H9 (cell line): ENCODE results near the gene TBL1Y. TPM values are rescaled to one million over a fixed set of nuclear protein-coding genes. Genes with fewer than 3 reads are reported as not detected.

Experiments
- DNase-seq: peaks from one replicate; pipeline ENCODE4 v3.0.0-alpha.2; 2017
- H2AFZ ChIP-seq: one replicate; pipeline ENCODE4 v1.6.1; 2013; ENCODE audit warnings: mild to moderate bottlenecking, low read length, control low read depth, moderate library complexity
- H2AK5ac ChIP-seq: 2 replicates; pipeline ENCODE4 v1.6.1; 2013; ENCODE audit warnings: low read length, control low read depth, mixed read lengths; ENCODE audit not compliant: insufficient read length
- H2BK120ac ChIP-seq: one replicate; pipeline ENCODE4 v1.6.1; 2013; ENCODE audit warnings: low read depth, mild to moderate bottlenecking, low read length, control low read depth, inconsistent platforms; ENCODE audit not compliant: poor library complexity, severe bottlenecking
- H2BK12ac ChIP-seq: 2 replicates; pipeline ENCODE4 v1.6.1; 2013; ENCODE audit warnings: low read length, control low read depth, mixed read lengths, low read depth; ENCODE audit not compliant: insufficient read length
- H2BK15ac ChIP-seq: 2 replicates; pipeline ENCODE4 v1.6.1; 2013; ENCODE audit warnings: low read depth, low read length, control low read depth
- H2BK20ac ChIP-seq: one replicate; pipeline ENCODE4 v1.6.1; 2013; ENCODE audit warnings: low read depth, mild to moderate bottlenecking, low read length, control low read depth, inconsistent platforms; ENCODE audit not compliant: poor library complexity, severe bottlenecking
- H2BK5ac ChIP-seq: 2 replicates; pipeline ENCODE4 v1.6.1; 2013; ENCODE audit warnings: low read length, control low read depth, mixed read lengths; ENCODE audit not compliant: insufficient read length
- H3K14ac ChIP-seq: 2 replicates; pipeline ENCODE4 v1.6.1; 2013; ENCODE audit warnings: low read length, control low read depth; ENCODE audit not compliant: insufficient read depth
- H3K18ac ChIP-seq: 2 replicates; pipeline ENCODE4 v1.6.1; 2013; ENCODE audit warnings: low read depth, mild to moderate bottlenecking, mixed read lengths, low read length, control low read depth; ENCODE audit not compliant: insufficient read length
- H3K23ac ChIP-seq: 2 replicates; pipeline ENCODE4 v1.6.1; 2013; ENCODE audit warnings: low read length, control low read depth, mixed read lengths, low read depth; ENCODE audit not compliant: insufficient read length
- H3K23me2 ChIP-seq: 2 replicates; pipeline ENCODE4 v1.6.1; 2013; ENCODE audit warnings: low read depth, mild to moderate bottlenecking, mixed read lengths, low read length, control low read depth; ENCODE audit not compliant: insufficient read length, poor library complexity, severe bottlenecking
- H3K27ac ChIP-seq: 2 replicates; pipeline ENCODE4 v1.5.1; 2013; ENCODE audit warnings: low read length, control low read depth, mixed read lengths, low read depth; ENCODE audit not compliant: insufficient read length
- H3K27me3 ChIP-seq: 2 replicates; pipeline ENCODE4 v1.6.1; 2013; ENCODE audit warnings: low read length, control low read depth, inconsistent platforms; ENCODE audit not compliant: insufficient read depth
- H3K4ac ChIP-seq: 2 replicates; pipeline ENCODE4 v1.6.1; 2013; ENCODE audit warnings: low read depth, mild to moderate bottlenecking, control low read depth, inconsistent platforms, low read length, moderate library complexity
- H3K4me1 ChIP-seq: 2 replicates; pipeline ENCODE4 v1.6.1; 2013; ENCODE audit warnings: low read length, control low read depth, inconsistent platforms; ENCODE audit not compliant: insufficient read depth
- H3K4me2 ChIP-seq: 2 replicates; pipeline ENCODE4 v1.6.1; 2013; ENCODE audit warnings: low read length, control low read depth, mixed read lengths; ENCODE audit not compliant: insufficient read length, insufficient read depth
- H3K56ac ChIP-seq: 2 replicates; pipeline ENCODE4 v1.6.1; 2013; ENCODE audit warnings: low read depth, mild to moderate bottlenecking, mixed read lengths, low read length, control low read depth; ENCODE audit not compliant: insufficient read length
- H3K79me1 ChIP-seq: 2 replicates; pipeline ENCODE4 v1.6.1; 2013; ENCODE audit warnings: low read depth, mild to moderate bottlenecking, moderate library complexity, low read length, control low read depth, inconsistent platforms; ENCODE audit not compliant: insufficient read depth, poor library complexity, severe bottlenecking
- H3K79me2 ChIP-seq: 2 replicates; pipeline ENCODE4 v1.6.1; 2013; ENCODE audit warnings: low read length, control low read depth, inconsistent platforms; ENCODE audit not compliant: insufficient read depth
- H3K9ac ChIP-seq: 2 replicates; pipeline ENCODE4 v1.6.1; 2013; ENCODE audit warnings: low read length, control low read depth, mixed read lengths; ENCODE audit not compliant: insufficient read length; ENCODE audit errors: extremely low read depth
- H3K9me3 ChIP-seq: one replicate; pipeline ENCODE4 v1.6.1; 2013; ENCODE audit warnings: low read depth, low read length, inconsistent platforms; ENCODE audit not compliant: control insufficient read depth
- H3T11ph ChIP-seq: one replicate; pipeline ENCODE4 v1.6.1; 2013; ENCODE audit warnings: mild to moderate bottlenecking, low read length, control low read depth, inconsistent platforms
- H4K20me1 ChIP-seq: one replicate; pipeline ENCODE4 v1.6.1; 2013; ENCODE audit not compliant: control insufficient read depth, insufficient read length, insufficient read depth
- H4K5ac ChIP-seq: 2 replicates; pipeline ENCODE4 v1.6.1; 2013; ENCODE audit warnings: low read depth, mild to moderate bottlenecking, mixed read lengths, low read length, control low read depth; ENCODE audit not compliant: insufficient read length
- H4K8ac ChIP-seq: replicated peaks from 2 replicates; pipeline ENCODE4 v1.6.1; 2013; ENCODE audit warnings: low read length, control low read depth, mixed read lengths, low read depth; ENCODE audit not compliant: insufficient read length
- H4K91ac ChIP-seq: 2 replicates; pipeline ENCODE4 v1.6.1; 2013; ENCODE audit warnings: low read depth, mild to moderate bottlenecking, moderate library complexity, mixed read lengths, low read length, control low read depth; ENCODE audit not compliant: insufficient read length
- H3K27ac Mint-ChIP-seq, 3 experiments: 2 replicates in 2 of 3; 3 replicates in 1 of 3; pipeline ENCODE4 v1.8.0; 2020 to 2021; ENCODE audit warnings: mixed read lengths in 3 of 3, mild to moderate bottlenecking in 1 of 3, moderate library complexity in 1 of 3
- H3K27me3 Mint-ChIP-seq: 2 replicates; pipeline ENCODE4 v1.8.0; 2021; ENCODE audit warnings: low read depth, mild to moderate bottlenecking, moderate library complexity, mixed read lengths
- H3K36me3 Mint-ChIP-seq, 3 experiments: 2 replicates in 2 of 3; 3 replicates in 1 of 3; pipeline ENCODE4 v1.8.0; 2020 to 2021; ENCODE audit warnings: low read depth in 3 of 3, mixed read lengths in 3 of 3; ENCODE audit not compliant: insufficient read depth in 1 of 3
- H3K4me1 Mint-ChIP-seq, 2 experiments: 2 replicates each; pipeline ENCODE4 v1.8.0; 2020; ENCODE audit warnings: mixed read lengths in 2 of 2
- H3K4me3 Mint-ChIP-seq, 2 experiments: 2 replicates in 1 of 2; 3 replicates in 1 of 2; pipeline ENCODE4 v1.8.0; 2020 to 2021; ENCODE audit warnings: mild to moderate bottlenecking in 2 of 2, mixed read lengths in 2 of 2, moderate library complexity in 1 of 2
- H3K9me3 Mint-ChIP-seq, 2 experiments: 2 replicates in 1 of 2; 3 replicates in 1 of 2; pipeline ENCODE4 v1.8.0; 2020; ENCODE audit warnings: mild to moderate bottlenecking in 2 of 2, mixed read lengths in 2 of 2, moderate library complexity in 1 of 2
- CTCF ChIP-seq: fragments of 200-600 bp; sonication (generic); conservative IDR thresholded peaks from 3 replicates; pipeline ENCODE4 v1.8.0; 2021; ENCODE audit warnings: antibody characterized with exemption, mild to moderate bottlenecking
- total RNA-seq: library from RNA; stranded (reverse); gene quantifications from 2 replicates; pipeline ENCODE4 v1.2.1, GENCODE V29; 2021

TBL1Y gene
- total RNA-seq, 1 experiment from 2014 or later = not detected

GRCh38 chrY:6947695-6948094, 37.2 kb downstream of the TBL1Y start:
- Histone ChIP-seq H2AK5ac (no peak overlapping the region), H2BK5ac (no peak overlapping the region), H4K20me1 (no peaks in the 10 kb centered on the region), H3K9ac (no peak overlapping the region), H3K79me2 (no peaks in the 10 kb centered on the region), H3K56ac (no peak overlapping the region), H3K4me2 (no peak overlapping the region), H3K79me1 (no peaks in the 10 kb centered on the region), H3K27ac (no peak overlapping the region), H3K18ac (no peak overlapping the region), H4K5ac (no peak overlapping the region), H3K23ac (no peak overlapping the region), H2AFZ (no peak overlapping the region), H2BK20ac (no peak overlapping the region), H3K14ac (no peak overlapping the region), H3K4me1 (no peaks in the 10 kb centered on the region), H2BK120ac (no peak overlapping the region), H2BK15ac (no peak overlapping the region), H2BK12ac (no peak overlapping the region), H3K4ac (no peak overlapping the region), H4K91ac (no peak overlapping the region), H4K8ac (no peak overlapping the region), H3K23me2 (no peaks in the 10 kb centered on the region), H3K9me3 (no peaks in the 10 kb centered on the region), H3T11ph (no peak overlapping the region), H3K27me3 (no peaks in the 10 kb centered on the region)
- no peaks in the 10 kb centered on the region for H3K36me3 Mint-ChIP-seq
- no peaks in the 10 kb centered on the region for H3K4me1 Mint-ChIP-seq
- no peaks in the 10 kb centered on the region for H3K27me3 Mint-ChIP-seq
- DNase-seq = no peak
- H3K4me3 Mint-ChIP-seq = no peak overlapping the region
- no peak for TF ChIP-seq CTCF
- H3K9me3 Mint-ChIP-seq = no peaks in the 10 kb centered on the region
- H3K27ac Mint-ChIP-seq = no peak overlapping the region
